ENCODE results near the gene PCK1. TPM values are rescaled to one million over a fixed set of nuclear protein-coding genes. Genes with fewer than 3 reads are reported as not detected.

PCK1 gene
- total RNA-seq, 1 experiment from 2014 or later: not detected

DNA sequence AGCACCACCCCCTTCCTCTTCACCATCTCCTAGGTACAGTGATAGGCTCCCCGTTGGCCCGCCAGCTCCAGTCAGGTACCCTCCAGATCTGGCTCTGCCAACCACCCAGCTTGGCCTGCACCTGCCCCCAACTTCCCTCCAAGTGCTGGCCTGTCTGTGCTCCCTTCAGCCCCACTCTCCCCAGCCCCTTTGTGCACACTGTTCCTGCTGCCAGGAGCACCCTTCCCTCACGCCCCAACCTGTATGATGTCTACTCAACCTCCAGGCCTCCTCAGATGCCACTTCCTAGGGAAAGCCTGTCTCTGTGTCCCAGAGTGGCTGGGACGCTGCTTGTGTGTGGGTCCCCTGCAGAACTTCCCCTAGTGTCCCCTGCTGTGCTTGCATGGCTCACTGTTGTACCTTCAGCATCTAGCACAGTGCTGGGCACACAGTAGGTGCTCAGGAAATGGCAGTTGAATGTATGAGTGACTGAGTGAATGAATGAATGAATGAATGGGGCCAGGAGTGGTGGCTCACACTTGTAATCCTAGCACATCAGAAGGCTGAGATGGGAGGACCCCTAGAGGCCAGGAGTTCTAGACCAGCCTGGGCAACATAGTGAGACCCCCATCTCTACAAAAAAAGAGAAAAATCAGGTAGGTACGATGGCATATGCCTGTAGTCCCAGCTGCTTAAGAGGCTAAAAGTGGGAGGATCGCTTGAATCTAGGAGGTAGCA, 56.3 kb downstream of the PCK1 start:
- Histone ChIP-seq H3K4me1 (replicated peaks; ENCODE audit: insufficient read depth) (peaks cover 24% of the 10 kb centered on the region), H3K79me2 (ENCODE audit: low read depth) (no peaks in the 10 kb centered on the region), H2AFZ (no peak overlapping the region), H3K4me2 (peak overlapping the region; percentile 57), H3K4me3 (no peak overlapping the region), H3K27me3 (ENCODE audit: insufficient read depth, low read depth) (no peaks in the 10 kb centered on the region), H4K20me1 (ENCODE audit: insufficient read depth) (no peaks in the 10 kb centered on the region), H3K36me3 (ENCODE audit: low read depth) (no peaks in the 10 kb centered on the region), H3K9me3 (ENCODE audit: insufficient read depth, low read depth) (no peaks in the 10 kb centered on the region), H3K27ac (no peak overlapping the region), H3K9me2 (ENCODE audit: insufficient read depth) (no peaks in the 10 kb centered on the region), H3F3A (ENCODE audit: insufficient read depth, low read depth) (peaks cover 14% of the 10 kb centered on the region)
- intact Hi-C loops (cut with micrococcal nuclease; ENCODE audit: unreplicated experiment): loop anchor here (10.0 kb wide), 1 partner anchor 398 kb away; no protein-coding TSS in a partner anchor
- ChIA-PET CTCF (interaction anchor here (0.6 to 1.0 kb wide), 5 partner anchors 21 to 1292 kb away, joined by 3 to 11 read pairs (median 7); no protein-coding TSS in a partner anchor), POLR2A (ENCODE audit: unreplicated experiment) (interaction anchor here (0.6 kb wide), 2 partner anchors 81 to 526 kb away, joined by 4 to 21 read pairs; no protein-coding TSS in a partner anchor)
- BruUV-seq (replicated peaks): no TSS peak
- TF ChIP-seq, protein P1, sequence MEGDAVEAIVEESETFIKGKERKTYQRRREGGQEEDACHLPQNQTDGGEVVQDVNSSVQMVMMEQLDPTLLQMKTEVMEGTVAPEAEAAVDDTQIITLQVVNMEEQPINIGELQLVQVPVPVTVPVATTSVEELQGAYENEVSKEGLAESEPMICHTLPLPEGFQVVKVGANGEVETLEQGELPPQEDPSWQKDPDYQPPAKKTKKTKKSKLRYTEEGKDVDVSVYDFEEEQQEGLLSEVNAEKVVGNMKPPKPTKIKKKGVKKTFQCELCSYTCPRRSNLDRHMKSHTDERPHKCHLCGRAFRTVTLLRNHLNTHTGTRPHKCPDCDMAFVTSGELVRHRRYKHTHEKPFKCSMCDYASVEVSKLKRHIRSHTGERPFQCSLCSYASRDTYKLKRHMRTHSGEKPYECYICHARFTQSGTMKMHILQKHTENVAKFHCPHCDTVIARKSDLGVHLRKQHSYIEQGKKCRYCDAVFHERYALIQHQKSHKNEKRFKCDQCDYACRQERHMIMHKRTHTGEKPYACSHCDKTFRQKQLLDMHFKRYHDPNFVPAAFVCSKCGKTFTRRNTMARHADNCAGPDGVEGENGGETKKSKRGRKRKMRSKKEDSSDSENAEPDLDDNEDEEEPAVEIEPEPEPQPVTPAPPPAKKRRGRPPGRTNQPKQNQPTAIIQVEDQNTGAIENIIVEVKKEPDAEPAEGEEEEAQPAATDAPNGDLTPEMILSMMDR (conservative IDR thresholded peaks at IDR 0.05): no peak
- no peak for TF ChIP-seq EZH2 (IDR thresholded peaks at IDR 0.05; ENCODE audit: low read depth)
- DNase-seq: no peak

Other genes starting within 250 kb of the PCK1 start
- gene SPO11, start 231.3 kb upstream of the PCK1 start, total RNA-seq (2021): not detected in 2 replicates
- gene RAE1, start 209.9 kb upstream of the PCK1 start, total RNA-seq (2021): 26.1 and 38.4 TPM in 2 replicates
- gene RBM38, start 169.7 kb upstream of the PCK1 start, total RNA-seq (2021): 19.3 and 25.6 TPM in 2 replicates
- gene CTCFL, start 36.0 kb upstream of the PCK1 start, total RNA-seq (2021): not detected in 2 replicates
- gene ZBP1, start 59.3 kb downstream of the PCK1 start, total RNA-seq (2021): not detected in 2 replicates
- gene PMEPA1, start 148.9 kb downstream of the PCK1 start, total RNA-seq (2021): 163 and 177 TPM in 2 replicates

Measured in PC-9 (cell line).